NCI-H1436 (cell line): ENCODE measurements around the gene REEP5.
"Not testable (repeated sequence)": the region's sequence is repeated elsewhere in the genome, so short reads cannot be mapped to it uniquely, and the experiment has no call there.

Experiments
- DNase-seq: peaks from one replicate; lab custom pipeline; 2025; lab: John Stamatoyannopoulos, UW

REEP5 gene

DNA sequence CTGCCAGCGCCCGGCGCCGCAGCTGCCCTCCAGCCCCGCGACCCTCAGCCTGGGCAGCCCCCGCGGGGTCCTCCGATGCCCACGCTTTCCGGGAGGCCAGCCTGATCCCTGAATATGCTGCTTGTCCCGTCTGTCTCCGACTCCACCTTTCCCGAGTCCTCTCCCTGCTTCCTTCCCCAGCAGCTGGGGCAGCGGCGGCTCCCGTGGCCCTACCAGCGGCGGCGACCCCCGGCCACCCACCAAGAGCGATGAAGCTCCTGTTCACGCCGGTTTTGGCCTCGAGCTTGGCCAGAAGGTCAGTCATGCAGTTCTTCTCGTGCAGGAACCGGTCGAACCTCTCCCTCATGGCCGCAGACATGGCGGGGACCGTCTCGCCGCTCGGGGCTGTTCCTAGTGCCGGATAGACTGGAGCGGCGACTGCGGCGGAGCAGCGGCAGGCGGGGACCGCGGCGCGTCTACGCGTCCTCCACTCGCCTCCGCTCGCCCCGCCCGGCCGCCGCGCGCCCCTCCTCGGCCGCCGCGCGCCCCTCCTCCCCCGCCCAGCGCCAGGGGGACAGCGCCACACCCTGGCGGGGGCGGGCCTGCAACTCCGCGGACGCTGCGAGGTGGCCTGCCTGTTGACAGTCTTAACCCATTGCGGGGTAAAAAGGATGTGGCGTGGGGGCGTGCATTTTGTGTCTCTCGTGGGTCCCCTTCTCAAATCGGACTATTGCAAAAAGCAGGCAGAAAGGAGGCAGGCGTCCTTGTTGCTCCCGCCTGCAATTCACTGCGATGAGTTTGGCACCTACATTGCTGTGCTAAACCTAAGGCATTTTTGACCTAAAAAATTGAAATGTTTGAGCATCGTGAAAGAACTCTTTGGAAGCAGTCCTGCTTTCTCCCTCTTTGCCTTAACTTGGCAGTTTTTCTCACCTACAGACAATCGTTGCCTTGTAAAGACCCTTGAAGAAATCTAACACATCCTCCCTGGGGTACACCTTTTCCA lies at the start of gene REEP5:
Gene REEP5, minus strand, starts transcription at position 395 of the 985 bp plus-strand sequence. Its CDS starts 37 bp downstream, at position 358.
- peak; percentile 80 for DNase-seq

DNA sequence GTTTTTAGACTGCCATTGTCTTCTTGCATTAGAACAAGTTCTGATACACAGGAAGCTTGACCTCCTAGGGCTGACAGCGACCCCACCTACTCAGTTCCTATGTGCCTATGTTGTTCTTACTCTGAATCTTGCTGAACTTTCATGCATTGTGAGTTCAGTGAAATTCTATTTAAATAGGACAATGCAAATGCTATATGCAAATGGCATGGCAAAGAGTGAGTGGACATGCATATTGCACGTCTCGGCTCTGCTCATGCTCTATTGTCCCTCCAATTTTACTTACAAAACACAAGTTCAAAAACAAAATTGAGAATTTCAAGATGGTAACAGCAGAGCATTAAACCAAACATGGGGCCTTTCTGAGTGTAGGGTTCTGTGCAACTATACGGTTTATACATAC lies 49.2 kb upstream of the REEP5 start:
- no peak for DNase-seq

DNA sequence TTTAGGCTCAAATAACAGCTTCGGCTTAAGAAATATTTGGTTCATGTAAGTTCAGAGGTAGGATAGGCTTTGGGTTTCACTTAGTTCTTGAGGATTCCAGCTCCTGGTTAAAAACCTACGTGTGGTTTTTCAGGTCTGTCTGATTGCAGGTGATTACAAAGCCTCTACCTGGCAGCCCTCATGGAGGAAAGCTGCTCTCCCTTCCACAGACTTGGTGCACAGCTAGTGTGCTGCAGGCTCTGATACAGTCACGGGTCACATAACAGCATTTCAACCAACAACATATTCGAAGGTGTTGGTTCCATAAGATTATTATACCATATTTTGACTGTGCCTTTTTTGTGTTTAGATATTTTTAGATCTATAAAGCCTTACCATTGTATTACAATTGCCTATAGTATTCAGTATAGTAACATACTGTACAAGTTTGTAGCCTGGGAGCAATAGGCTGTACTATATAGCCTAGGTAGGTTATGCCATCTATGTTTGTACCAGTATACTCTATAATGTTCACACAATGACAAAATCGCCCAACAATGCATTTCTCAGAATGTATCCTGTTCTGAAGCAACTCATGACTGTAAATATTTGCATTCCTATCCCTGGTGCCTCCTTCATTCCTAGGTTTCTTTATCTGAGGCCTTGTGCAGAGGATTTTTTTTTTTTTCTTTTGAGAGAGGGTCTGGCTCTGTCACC lies 46.5 kb upstream of the REEP5 start:
- DNase-seq, result no peak

DNA sequence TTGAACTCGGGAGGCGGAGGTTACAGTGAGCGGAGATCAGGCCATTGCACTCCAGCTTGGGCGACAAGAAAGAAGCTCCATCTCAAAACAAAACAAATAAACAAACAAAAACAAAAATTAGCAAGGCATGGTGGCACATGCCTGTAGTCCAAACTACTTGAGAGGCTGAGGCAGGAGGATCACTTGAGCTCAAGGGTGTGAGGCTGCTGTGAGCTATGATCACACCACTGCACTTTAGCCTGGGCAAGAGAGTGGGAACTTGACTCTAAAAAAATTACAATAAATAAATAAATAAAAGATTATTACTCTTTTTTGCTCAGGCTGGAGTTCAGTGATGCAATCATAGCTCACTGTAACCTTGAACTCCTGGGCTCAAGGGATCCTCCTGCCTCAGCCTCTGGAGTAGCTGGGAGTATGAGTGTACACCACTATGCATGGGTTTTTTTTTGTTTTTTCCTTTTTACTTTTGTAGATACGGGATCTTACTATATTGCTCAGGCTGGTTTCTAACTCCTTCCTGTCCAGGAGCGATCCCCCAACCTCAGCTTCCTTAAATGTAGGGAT lies 45.6 kb upstream of the REEP5 start:
- DNase-seq, result no peak

- DNase-seq, result no peak
These were observed 43.8 kb upstream of the REEP5 start for GRCh38 chr5:112965733-112966306.

DNA sequence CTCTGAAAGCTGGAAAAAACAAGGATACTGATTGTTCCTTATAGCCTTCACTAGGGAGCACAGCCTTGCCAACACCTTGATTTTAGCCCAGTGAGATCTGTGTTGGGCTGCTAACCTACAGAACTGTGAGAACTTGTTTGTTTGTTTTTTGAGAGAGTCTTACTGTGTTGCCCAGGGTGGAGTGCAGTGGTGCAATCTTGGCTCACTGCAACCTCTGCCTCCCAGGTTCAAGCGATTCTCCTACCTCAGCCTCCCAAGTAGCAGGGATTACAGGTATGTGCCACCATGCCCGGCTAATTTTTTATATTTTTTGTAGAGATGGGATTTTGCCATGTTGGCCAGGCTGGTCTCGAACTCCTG lies 41.3 kb upstream of the REEP5 start:
- not testable (repeated sequence) for DNase-seq

GRCh38 chr5:112960863-112961504 lies 39.0 kb upstream of the REEP5 start:
- no peak for DNase-seq

- no peak for DNase-seq
These were observed 38.3 kb upstream of the REEP5 start for GRCh38 chr5:112960315-112960714.

GRCh38 chr5:112959872-112960271 lies 37.8 kb upstream of the REEP5 start:
- DNase-seq, result not testable (repeated sequence)

DNA sequence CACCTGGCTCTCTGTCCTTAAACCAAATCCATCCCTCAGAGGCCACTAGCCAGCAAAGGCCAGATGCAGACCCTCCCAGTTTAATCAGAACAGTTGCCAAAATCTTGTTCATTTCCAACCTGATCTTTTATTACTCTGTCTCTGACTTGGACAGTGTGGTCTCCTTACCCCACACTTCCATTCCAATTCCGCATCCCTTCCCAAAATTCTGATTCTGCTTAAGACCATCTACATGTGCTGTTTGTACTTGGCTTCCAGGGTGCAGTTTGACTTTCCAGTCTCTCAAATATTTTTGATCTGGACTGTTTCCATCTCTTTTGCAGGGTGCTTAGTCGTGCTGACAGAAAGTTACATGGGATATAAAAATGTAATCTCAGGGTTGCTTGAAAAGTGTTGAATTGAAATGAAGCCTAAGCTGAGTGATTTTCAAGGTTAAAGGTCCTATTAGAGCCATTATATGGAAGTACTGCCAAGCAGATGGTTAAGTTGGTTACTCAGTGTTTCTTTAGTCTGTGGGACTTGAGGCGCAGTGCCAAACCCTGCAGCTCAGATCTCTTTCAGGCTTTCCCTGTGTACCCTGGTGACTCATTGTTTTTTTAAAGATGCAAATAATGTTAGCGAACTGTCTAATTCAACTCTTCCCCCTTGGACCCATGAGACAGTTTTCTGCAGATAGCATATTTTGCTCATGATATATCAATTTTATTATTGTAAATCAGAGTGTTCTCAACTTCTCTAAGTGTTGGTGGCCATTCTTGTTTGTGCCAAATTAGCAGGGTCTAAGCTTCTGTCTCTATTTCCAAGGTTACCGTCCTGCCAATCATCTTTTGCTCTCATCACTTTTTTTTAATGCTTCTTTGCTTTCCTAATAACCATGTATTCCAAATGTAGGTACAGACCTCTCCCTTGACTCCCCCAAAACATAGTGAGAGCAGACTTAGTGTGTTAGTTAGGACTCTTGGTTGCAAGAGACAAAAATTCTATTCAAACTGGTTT lies 36.4 kb upstream of the REEP5 start:
- DNase-seq, result no peak

DNA sequence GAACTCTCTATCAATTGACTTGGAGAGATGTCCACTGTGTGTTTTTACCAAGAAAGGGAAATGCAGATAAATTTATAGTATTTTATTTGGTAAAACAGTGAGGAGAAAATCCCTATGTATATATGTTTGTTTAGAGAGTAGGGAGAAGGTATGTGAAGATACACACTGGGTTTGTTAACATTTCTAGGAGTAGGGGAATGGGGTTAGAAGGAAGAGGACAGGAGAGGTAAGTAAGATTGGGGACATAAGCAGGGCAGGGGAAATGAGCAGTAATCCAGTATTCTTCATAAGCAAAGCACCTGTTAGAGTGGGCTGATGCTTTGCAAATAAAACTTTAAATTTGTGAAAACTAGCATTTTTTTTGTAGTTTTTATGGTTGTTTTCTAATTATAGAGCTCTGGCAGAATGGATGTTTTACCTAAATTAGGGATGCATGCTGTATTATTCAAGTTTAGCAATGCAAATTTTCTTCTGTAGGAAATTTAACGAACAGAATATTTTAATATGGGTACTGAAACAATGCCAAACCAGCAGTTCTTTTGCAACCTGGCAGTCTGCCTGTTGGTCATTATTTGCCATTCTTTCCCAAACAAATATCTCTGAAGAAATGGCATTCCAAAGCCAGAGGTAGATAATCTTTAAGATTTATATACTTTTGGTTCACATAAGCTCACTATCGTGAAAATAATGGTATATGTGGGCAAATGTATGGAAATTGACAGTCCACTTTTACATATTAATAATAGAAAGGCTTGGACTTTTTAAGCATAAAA lies 35.2 kb upstream of the REEP5 start:
- DNase-seq, result no peak

- no peak for DNase-seq
These were observed 34.6 kb upstream of the REEP5 start for GRCh38 chr5:112956606-112957005.

GRCh38 chr5:112951124-112951702 lies 29.2 kb upstream of the REEP5 start:
- no peak for DNase-seq

GRCh38 chr5:112948458-112948857 lies 26.4 kb upstream of the REEP5 start:
- no peak for DNase-seq

GRCh38 chr5:112940670-112941069 lies 18.6 kb upstream of the REEP5 start:
- DNase-seq, result no peak

DNA sequence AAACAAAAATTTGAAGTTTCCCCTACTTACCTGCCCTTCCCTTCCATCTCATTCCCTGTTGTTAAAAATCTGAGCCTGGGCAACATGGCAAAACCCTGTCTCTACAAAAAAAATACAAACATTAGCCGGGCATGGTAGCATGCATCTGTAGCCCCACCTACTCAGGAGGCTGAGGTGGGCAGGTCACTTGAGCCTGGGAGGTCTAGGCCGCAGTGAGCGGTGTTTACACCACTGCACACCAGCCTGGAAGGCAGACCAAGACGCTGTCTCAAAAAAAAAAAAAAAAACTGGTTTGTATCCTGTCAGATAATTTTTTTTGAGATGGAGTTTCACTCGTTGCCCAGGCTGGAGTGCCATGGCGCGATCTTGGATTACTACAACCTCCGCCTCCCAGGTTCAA lies 16.3 kb upstream of the REEP5 start:
- DNase-seq, result no peak

GRCh38 chr5:112935675-112936074 lies 13.6 kb upstream of the REEP5 start:
- no peak for DNase-seq

DNA sequence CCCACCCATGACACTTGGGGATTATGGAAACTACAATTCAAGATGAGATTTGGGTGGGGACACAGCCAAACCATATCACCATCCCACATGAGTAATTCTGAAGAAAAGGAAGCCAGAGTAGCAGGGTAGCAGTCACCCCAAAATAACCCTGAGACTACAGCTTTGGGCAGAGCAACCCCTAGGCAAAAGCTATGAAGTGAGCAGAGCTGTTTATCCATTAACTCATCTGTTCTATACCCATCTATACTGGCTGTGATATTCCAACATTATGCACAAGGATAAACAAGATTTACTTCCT lies 12.3 kb upstream of the REEP5 start:
- no peak for DNase-seq

GRCh38 chr5:112933651-112934365 lies 11.8 kb upstream of the REEP5 start:
- no peak for DNase-seq
